H1 (cell line): ENCODE measurements around the gene LCN12. TPM values are rescaled to one million over a fixed set of nuclear protein-coding genes. Genes with fewer than 3 reads are reported as not detected.
A peak's percentile ranks its signal among the peaks of the same experiment; 100 is the strongest.

Experiments
- CEBPB ChIP-seq: IDR thresholded peaks from 2 replicates; pipeline ENCODE4 v1.6.1; 2012; ENCODE audit warnings: low read depth, low read length
- CREB1 ChIP-seq: IDR thresholded peaks from 2 replicates; pipeline ENCODE4 v1.6.1; 2012; ENCODE audit warnings: inconsistent platforms
- CTBP2 ChIP-seq: IDR thresholded peaks from 2 replicates; pipeline ENCODE4 v1.7.0; 2011; ENCODE audit warnings: borderline replicate concordance, mild to moderate bottlenecking, moderate library complexity, mixed read lengths, low read length; ENCODE audit not compliant: insufficient read depth, insufficient read length
- EGR1 ChIP-seq: IDR thresholded peaks from 2 replicates; pipeline ENCODE4 v1.6.1; 2011; ENCODE audit warnings: low read depth, low read length, borderline replicate concordance
- EP300 ChIP-seq, 2 experiments: IDR thresholded peaks; 1 replicate in 1 of 2; 2 replicates in 1 of 2; pipeline ENCODE4 v1.6.1; 2011 to 2012; ENCODE audit warnings: low read depth in 2 of 2, low read length in 2 of 2, mild to moderate bottlenecking in 2 of 2, borderline replicate concordance in 1 of 2, inconsistent platforms in 1 of 2, moderate library complexity in 1 of 2
- FOSL1 ChIP-seq: IDR thresholded peaks from 2 replicates; pipeline ENCODE4 v1.6.1; 2011; ENCODE audit warnings: mild to moderate bottlenecking, low read depth, low read length, moderate library complexity; ENCODE audit not compliant: insufficient read depth
- HDAC6 ChIP-seq: IDR thresholded peaks from one replicate; pipeline ENCODE4 v1.7.1; 2012; ENCODE audit warnings: low read depth, mild to moderate bottlenecking, inconsistent platforms, low read length, moderate library complexity
- KDM1A ChIP-seq: fragments of 200-600, 300-600 bp; sonication (generic); IDR thresholded peaks from 2 replicates; pipeline ENCODE4 v1.7.1; 2016; ENCODE audit warnings: mild to moderate bottlenecking, low read length, borderline replicate concordance
- KDM4A ChIP-seq: IDR thresholded peaks from one replicate; pipeline ENCODE4 v1.7.1; 2012; ENCODE audit warnings: low read depth, mild to moderate bottlenecking, moderate library complexity, low read length, inconsistent platforms; ENCODE audit not compliant: severe bottlenecking
- PHF8 ChIP-seq: fragments of 200-600 bp; sonication (generic); conservative IDR thresholded peaks from 2 replicates; pipeline ENCODE4 v1.7.1; 2012; ENCODE audit warnings: low read depth, mild to moderate bottlenecking, inconsistent platforms, low read length, moderate library complexity
- SAP30 ChIP-seq: fragments of 300-600 bp; sonication (generic); IDR thresholded peaks from 2 replicates; pipeline ENCODE4 v1.7.1; 2012; ENCODE audit warnings: low read length, moderate library complexity, mild to moderate bottlenecking, inconsistent platforms; ENCODE audit not compliant: insufficient read depth, insufficient replicate concordance
- SP1 ChIP-seq: IDR thresholded peaks from 2 replicates; pipeline ENCODE4 v1.6.1; 2011; ENCODE audit warnings: low read depth, low read length
- polyA plus RNA-seq, 7 experiments: library from polyadenylated mRNA; depleted of rRNA in 3 of 7; stranded (reverse) in 5 of 7; unstranded in 2 of 7; fragments of >200 nt in 5 of 7; fragments of 200-250 nt in 2 of 7; gene quantifications; 1 replicate in 5 of 7; 2 replicates in 1 of 7; 4 replicates in 1 of 7; pipeline versions ENCODE4 v1.2.1 to v1.2.3, GENCODE V29; 2011 to 2013; ENCODE audit warnings: missing spikeins in 2 of 7, mixed read lengths in 2 of 7
- total RNA-seq: library from RNA; stranded (reverse); fragmentation: NEBNext Ultra II Directional; extraction: Animal tissue kit (Norgen Biotek cat#: 25700); gene quantifications from 2 replicates; pipeline ENCODE4 v1.2.1, GENCODE V29; 2021

The LCN12 gene
- total and polyA plus RNA-seq, 2 of the 8 experiments (the other 6 are each of a cell fraction or from before 2014, with no cell fraction given), result 1.1 to 1.7 TPM

GRCh38 chr9:136991993-136992818 is 40.1 kb downstream of the LCN12 start, which contains the start of gene PAXX (continued):
- TF ChIP-seq PHF8, result peak; percentile 57; the same call in 1 of the 2 replicates
- no peak for TF ChIP-seq KDM1A
- TF ChIP-seq EP300 (IDR thresholded peaks at IDR 0.05; ENCODE audit: borderline replicate concordance in 1 of 2, low read depth in 2 of 2, low read length in 2 of 2), result no peak
- TF ChIP-seq CEBPB, result no peak
- TF ChIP-seq EGR1, result no peak
- TF ChIP-seq KDM4A, result peak; percentile 76
- 0 out of 2 replicates have a peak, but pooled peaks have one; percentile 10 for TF ChIP-seq CREB1
- TF ChIP-seq SAP30, result no peak
- no peak for TF ChIP-seq FOSL1
- TF ChIP-seq CTBP2, result no peak
- no peak for TF ChIP-seq HDAC6
- TF ChIP-seq SP1, result 0 out of 2 replicates have a peak, but pooled peaks have one; percentile 6
